Midbrain (tissue), 1 donor: ENCODE results near the gene TMPRSS15.

Experiments
- DNase-seq: peaks from one replicate; lab custom pipeline; 2025; lab: John Stamatoyannopoulos, UW

The TMPRSS15 gene

DNA sequence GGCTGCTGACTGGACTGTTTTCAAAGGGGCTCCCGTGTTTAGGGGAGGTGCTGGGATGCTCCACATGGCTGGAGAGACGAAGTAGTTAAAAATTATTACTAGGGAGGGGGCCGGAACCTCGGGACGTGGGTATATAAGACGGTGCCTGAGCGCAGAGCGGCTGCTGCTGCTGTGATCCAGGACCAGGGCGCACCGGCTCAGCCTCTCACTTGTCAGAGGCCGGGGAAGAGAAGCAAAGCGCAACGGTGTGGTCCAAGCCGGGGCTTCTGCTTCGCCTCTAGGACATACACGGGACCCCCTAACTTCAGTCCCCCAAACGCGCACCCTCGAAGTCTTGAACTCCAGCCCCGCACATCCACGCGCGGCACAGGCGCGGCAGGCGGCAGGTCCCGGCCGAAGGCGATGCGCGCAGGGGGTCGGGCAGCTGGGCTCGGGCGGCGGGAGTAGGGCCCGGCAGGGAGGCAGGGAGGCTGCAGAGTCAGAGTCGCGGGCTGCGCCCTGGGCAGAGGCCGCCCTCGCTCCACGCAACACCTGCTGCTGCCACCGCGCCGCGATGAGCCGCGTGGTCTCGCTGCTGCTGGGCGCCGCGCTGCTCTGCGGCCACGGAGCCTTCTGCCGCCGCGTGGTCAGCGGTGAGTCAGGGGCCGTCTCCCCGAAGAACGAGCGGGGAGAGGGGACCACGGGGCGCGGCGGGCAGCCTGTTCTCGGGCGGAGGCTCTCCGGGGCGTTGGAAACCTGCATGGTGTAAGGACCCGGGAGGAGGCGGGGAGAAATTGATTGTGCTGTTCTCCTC, 158.7 kb downstream of the TMPRSS15 start, which contains the start of gene CHODL:
TSS of gene CHODL (plus strand) at position 163 of the 793 bp plus-strand sequence. CDS start at position 554, 391 bp downstream.
- DNase-seq, result no peak

DNA sequence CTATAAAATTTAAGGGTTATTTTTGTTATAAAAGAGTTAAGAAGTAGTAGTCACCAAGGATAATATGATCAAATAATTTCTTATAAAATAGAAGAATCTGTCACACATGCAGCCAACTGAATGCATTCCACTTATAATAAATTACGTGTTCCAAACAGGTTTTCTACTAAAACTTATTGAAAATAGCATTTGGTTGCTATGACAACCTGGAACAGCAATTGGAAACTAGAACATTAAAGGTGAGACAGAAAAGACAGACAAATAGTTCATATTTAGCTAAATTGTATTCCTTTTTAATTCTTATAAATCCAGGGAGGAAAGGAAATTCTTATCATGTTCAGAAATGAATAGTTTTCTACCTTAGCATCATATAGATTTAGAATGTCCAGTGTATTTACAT, 168.0 kb downstream of the TMPRSS15 start:
- no peak for DNase-seq

DNA sequence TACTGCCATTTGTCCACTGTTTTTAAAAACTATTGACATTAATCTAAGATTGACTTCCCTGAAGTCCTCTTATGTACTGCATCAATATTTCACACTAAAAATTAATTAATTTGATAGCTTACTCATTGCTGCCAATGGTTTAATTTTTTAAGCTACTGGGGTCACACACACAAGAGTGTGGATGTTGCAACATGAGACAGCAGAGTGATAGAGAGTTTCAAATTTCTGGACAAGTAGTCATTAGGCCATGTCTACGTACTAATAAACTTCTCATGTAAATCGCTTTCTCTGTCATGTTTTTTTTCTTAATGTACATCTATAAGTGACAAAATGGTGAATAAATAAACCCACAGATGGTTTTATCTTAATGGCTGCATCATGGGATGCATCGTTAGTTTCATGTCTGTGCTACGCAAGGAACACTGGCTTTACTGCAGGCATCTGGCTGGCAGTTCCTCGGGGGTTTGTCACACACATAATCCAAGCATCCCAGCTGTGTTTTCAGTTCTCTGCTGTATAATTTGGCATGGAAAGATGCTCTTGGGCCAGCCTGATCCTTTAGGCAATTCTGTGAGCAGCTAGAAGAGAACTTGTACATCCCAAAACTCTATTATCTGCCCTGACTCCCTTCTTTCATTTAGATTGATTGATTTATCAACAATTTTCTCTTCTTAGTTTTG, 175.4 kb downstream of the TMPRSS15 start:
- no peak for DNase-seq

DNA sequence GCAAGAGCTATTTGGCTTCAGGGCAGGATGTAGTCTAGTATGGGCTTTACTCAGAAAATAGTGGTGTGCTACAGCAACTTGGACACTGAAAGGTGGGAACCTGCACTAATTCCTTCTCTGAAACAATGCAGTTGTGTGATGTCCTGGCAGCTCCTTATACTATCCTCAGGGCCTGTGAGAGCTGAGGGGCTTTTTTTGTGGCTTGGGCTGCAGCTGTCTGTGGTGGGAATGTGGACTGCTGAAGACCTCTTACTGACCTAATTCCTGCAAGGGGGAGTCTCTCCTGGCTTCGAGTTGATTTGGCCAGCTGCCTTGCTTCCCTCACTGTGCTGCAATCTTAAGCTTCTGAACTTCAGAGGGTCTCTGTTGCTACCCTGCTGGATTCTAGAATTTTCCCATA, 181.2 kb downstream of the TMPRSS15 start:
- no peak for DNase-seq

DNA sequence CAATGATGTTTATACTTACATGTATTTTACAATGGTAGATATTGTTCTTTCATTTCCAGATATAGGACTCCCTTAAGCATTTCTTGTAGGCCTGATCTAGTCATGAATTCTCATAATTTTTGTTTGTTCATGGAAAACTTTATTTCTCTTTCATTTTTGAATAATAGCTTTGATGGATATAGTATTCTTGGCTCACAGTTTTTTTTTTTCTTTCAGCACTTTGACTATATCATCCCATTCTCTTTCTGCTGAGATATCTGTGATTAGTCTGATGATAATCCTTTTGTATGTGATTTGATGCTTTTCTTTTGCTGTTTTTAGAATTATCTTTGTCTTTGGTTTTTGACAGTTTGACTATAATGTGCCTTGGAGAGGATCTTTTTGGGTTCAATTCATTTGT, 183.1 kb downstream of the TMPRSS15 start:
- no peak for DNase-seq
